ENCODE data around the gene TNFSF4. TPM values are rescaled to one million over a fixed set of nuclear protein-coding genes. Genes with fewer than 3 reads are reported as not detected.

The TNFSF4 gene
- total and polyA plus RNA-seq, 2 of the 4 experiments (the other 2 are of a cell fraction), result 13.4 to 19.7 TPM

DNA sequence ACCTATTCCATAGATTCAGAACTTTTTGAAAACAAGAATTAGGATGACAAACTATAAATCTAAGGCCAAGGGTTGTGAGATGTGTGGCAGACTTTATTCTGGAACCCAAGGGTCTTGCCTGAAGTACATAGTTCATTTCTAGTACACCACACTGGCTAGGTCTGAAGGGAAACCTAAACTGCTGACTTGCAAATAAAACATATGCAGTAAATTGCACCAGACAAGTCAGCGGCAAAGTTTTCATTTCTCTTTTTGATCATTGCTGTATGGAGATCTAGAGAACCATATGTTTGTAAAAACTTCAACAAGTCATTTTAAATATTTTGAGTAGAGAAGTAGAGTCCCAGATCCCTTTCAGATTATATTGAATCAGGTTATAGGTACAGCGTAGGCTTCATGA, 43.9 kb downstream of the TNFSF4 start:
- peak; percentile 89 for TF ChIP-seq MAFK (IDR thresholded peaks at IDR 0.05; ENCODE audit: low read depth, low read length)
- no peak for TF ChIP-seq MXI1 (IDR thresholded peaks at IDR 0.05; ENCODE audit: borderline replicate concordance, low read depth, low read length)
- POLR2A ChIA-PET (ENCODE audit: unreplicated experiment), result no interaction called here
- no peak overlapping the region for H4K5ac ChIP-seq (ENCODE audit: low read depth, low read length)

More for the DNA sequence above, 43.9 kb downstream of the TNFSF4 start:
- no peak overlapping the region for H3K4me2 ChIP-seq (ENCODE audit: low read depth, low read length)
- no peak overlapping the region for H3K27ac ChIP-seq (ENCODE audit: insufficient read depth, low read length)
- no peak overlapping the region for H2AFZ ChIP-seq (replicated peaks; ENCODE audit: low read length, poor library complexity)
- no peak overlapping the region for H4K91ac ChIP-seq (ENCODE audit: insufficient read depth, low read depth, low read length)
- no peaks in the 10 kb centered on the region for H3K27me3 ChIP-seq (ENCODE audit: control insufficient read depth, insufficient read depth, low read length)
- no peak overlapping the region for H3K18ac ChIP-seq (ENCODE audit: low read depth, low read length)
- dilution Hi-C loops (cut with HindIII; ENCODE audit: low sequenced_read_pairs, unreplicated experiment) (no loop called here), intact Hi-C loops (cut with micrococcal nuclease) (no loop called here), in situ Hi-C loops (cut with MboI; ENCODE audit: low sequenced_read_pairs) (no loop called here)
- ATAC-seq (ENCODE audit: low read depth) (no peak), DNase-seq (no peak)
- H2BK120ac ChIP-seq (ENCODE audit: low read depth, low read length), result no peak overlapping the region
- WGBS, 2 experiments (ENCODE audit: extremely low coverage in 2 of 2, insufficient read length in 1 of 2), result no CpG with 5 or more reads among the region's 2 CpGs
- H2BK5ac ChIP-seq (ENCODE audit: low read depth, low read length, poor library complexity, severe bottlenecking), result no peak overlapping the region
- no peak overlapping the region for H2BK20ac ChIP-seq (ENCODE audit: low read depth, low read length)
- BruUV-seq (replicated peaks), result no TSS peak
- H3K23ac ChIP-seq (ENCODE audit: low read depth, low read length), result no peak overlapping the region
- H3K36me3 ChIP-seq (ENCODE audit: control insufficient read depth, insufficient read depth, low read length), result no peaks in the 10 kb centered on the region
- no peak overlapping the region for H3K9ac ChIP-seq (ENCODE audit: low read depth, low read length)
- no peak overlapping the region for H3K14ac ChIP-seq (replicated peaks; ENCODE audit: low read depth, low read length)
- H2AK5ac ChIP-seq (ENCODE audit: low read depth, low read length), result no peak overlapping the region
- no peak overlapping the region for H4K8ac ChIP-seq (ENCODE audit: low read depth in 2 of 2, low read length in 2 of 2)
- H3K79me1 ChIP-seq (ENCODE audit: low read depth in 1 of 2, low read length in 2 of 2), result no peaks in the 10 kb centered on the region
- CTCF ChIA-PET, result no interaction called here
- H3K4me3 ChIP-seq (ENCODE audit: insufficient read depth, low read depth, low read length), result no peak overlapping the region
- no peak overlapping the region for H2BK15ac ChIP-seq (ENCODE audit: low read depth, low read length)
- H3K9me3 ChIP-seq (ENCODE audit: control insufficient read depth, insufficient read depth, low read length), result no peaks in the 10 kb centered on the region
- no peak overlapping the region for H3K4ac ChIP-seq (ENCODE audit: low read depth, low read length)
- no peaks in the 10 kb centered on the region for H4K20me1 ChIP-seq (ENCODE audit: insufficient read depth, low read length)
- H3K9me1 ChIP-seq (ENCODE audit: insufficient read depth, low read length), result no peaks in the 10 kb centered on the region
- H2AK9ac ChIP-seq (replicated peaks; ENCODE audit: low read depth, low read length, poor library complexity), result no peak overlapping the region
- no peak overlapping the region for H3K56ac ChIP-seq (ENCODE audit: extremely low read depth, insufficient read depth, low read length)
- H3K4me1 ChIP-seq (ENCODE audit: control insufficient read depth, insufficient read depth, low read length), result peaks cover 2% of the 10 kb centered on the region; the same call in 1 of the 2 replicates
